ENCODE measurements around the gene NTMT2. TPM values are rescaled to one million over a fixed set of nuclear protein-coding genes. Genes with fewer than 3 reads are reported as not detected.

NTMT2 gene
- total RNA-seq, 2 donors from 2014 or later, result not detected

DNA sequence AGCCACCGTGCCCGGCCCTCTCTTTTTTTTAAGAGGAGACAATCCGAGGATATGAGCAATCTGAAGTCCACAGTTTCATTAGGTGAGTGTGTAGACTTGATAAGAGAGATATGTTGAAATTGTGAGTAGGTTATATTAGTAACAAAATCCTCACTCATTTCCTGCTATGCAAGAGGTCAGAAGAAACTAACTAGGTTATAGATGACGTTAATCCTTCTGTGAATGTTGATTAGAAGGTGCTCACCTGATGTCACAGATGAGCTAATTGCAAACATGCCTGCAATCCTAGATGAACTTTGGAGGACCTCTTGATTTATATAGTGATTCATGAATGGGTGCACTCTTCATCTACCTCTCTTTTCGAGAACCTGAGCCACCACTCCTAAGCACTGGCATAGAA lies 29.3 kb downstream of the NTMT2 start:
- no peak overlapping the region for H3K4me3 ChIP-seq
- H3K27me3 ChIP-seq (replicated peaks; ENCODE audit: insufficient read depth), result no peaks in the 10 kb centered on the region
- no peaks in the 10 kb centered on the region for H3K9me3 ChIP-seq
- DNase-seq (ENCODE audit: low spot score), result no peak
- intact Hi-C loops (cut with DNase I), result no loop called here
- H3K36me3 ChIP-seq, result no peaks in the 10 kb centered on the region
- no peaks in the 10 kb centered on the region for H3K4me1 ChIP-seq (replicated peaks)
- H3K27ac ChIP-seq, result no peak overlapping the region
- WGBS, result 74% methylated on average over 5 of the region's 5 CpGs
- TF ChIP-seq POLR2A (IDR thresholded peaks at IDR 0.05) (no peak), POLR2AphosphoS5 (IDR thresholded peaks at IDR 0.05) (no peak)
- TF ChIP-seq, protein P1, sequence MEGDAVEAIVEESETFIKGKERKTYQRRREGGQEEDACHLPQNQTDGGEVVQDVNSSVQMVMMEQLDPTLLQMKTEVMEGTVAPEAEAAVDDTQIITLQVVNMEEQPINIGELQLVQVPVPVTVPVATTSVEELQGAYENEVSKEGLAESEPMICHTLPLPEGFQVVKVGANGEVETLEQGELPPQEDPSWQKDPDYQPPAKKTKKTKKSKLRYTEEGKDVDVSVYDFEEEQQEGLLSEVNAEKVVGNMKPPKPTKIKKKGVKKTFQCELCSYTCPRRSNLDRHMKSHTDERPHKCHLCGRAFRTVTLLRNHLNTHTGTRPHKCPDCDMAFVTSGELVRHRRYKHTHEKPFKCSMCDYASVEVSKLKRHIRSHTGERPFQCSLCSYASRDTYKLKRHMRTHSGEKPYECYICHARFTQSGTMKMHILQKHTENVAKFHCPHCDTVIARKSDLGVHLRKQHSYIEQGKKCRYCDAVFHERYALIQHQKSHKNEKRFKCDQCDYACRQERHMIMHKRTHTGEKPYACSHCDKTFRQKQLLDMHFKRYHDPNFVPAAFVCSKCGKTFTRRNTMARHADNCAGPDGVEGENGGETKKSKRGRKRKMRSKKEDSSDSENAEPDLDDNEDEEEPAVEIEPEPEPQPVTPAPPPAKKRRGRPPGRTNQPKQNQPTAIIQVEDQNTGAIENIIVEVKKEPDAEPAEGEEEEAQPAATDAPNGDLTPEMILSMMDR (IDR thresholded peaks at IDR 0.05), result no peak

DNA sequence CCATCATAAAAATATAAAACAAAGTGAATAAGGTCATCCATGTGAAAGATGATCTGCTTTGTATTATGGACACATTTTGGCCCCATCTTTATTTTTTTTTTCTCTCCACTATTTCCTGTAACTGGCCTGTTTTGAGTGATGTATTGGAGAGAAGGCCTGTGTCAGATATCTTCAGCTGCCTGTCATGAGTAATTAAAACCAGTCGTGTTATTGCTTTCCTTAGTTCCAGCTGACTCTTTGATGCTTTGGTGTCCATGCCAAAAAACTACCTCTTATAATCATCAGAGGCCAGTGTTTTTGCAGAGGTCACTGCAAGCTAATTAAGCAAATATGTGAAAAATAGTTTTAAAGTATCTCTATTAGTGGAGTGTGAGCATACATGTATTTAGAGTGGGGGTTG lies 29.7 kb downstream of the NTMT2 start:
- H3K4me1 ChIP-seq (replicated peaks), result no peaks in the 10 kb centered on the region
- H3K36me3 ChIP-seq, result no peaks in the 10 kb centered on the region
- WGBS, result 39% methylated on average over 1 of the region's 1 CpG
- DNase-seq (ENCODE audit: low spot score), result no peak
- no peaks in the 10 kb centered on the region for H3K27me3 ChIP-seq (replicated peaks; ENCODE audit: insufficient read depth)
- H3K9me3 ChIP-seq, result no peaks in the 10 kb centered on the region
- H3K4me3 ChIP-seq, result no peak overlapping the region
- intact Hi-C loops (cut with DNase I), result no loop called here
- TF ChIP-seq, protein P1 (IDR thresholded peaks at IDR 0.05), result no peak
- TF ChIP-seq POLR2A (IDR thresholded peaks at IDR 0.05) (no peak), POLR2AphosphoS5 (IDR thresholded peaks at IDR 0.05) (no peak)
- H3K27ac ChIP-seq, result no peak overlapping the region

DNA sequence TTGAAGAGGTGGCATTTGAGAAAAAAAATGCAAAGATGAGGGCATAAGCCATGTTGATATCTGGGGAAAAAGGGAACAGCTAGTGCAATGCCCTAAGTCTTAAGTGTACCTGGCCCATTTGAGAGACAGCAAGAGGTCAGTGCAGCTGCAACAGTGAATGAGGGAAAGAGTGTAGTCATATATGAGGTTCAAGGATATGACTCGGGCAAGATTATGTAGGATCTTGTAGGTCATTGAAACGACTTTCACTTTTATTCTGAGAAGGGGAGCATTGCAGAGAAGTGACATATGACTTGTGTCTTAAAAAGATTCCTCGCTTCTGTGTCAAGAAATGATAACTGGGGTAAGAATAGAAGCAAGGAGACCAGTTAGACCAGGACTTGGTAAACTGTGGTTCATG lies 31.0 kb downstream of the NTMT2 start:
- Histone ChIP-seq H3K36me3 (no peaks in the 10 kb centered on the region), H3K9me3 (no peaks in the 10 kb centered on the region)

DNA sequence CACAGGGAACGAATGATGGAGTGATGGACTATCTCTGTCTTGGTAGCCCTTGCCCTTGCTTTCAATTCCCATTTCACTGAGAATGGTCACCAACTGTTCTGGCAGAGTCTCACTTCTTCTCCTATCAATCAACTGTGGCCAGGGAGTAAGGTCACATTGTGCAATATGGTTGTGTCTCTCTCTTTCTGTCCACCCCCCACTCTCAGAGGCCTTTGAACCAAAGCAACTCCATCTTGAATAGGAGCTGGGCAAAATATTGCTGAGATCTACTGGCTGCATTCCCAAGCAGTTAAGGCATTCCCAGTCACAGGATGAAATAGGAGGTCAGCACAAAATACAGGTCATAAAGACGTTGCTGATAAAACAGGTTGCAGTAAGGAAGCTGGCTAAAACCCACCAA lies 36.7 kb downstream of the NTMT2 start:
- H3K9me3 ChIP-seq, result no peaks in the 10 kb centered on the region
- H3K27ac ChIP-seq, result no peak overlapping the region
- H3K4me3 ChIP-seq, result no peak overlapping the region
- H3K4me1 ChIP-seq (replicated peaks), result no peaks in the 10 kb centered on the region
- WGBS, result 75% methylated on average over 2 of the region's 2 CpGs
- no peaks in the 10 kb centered on the region for H3K36me3 ChIP-seq
- DNase-seq (ENCODE audit: low spot score), result no peak
- H3K27me3 ChIP-seq (replicated peaks; ENCODE audit: insufficient read depth), result no peaks in the 10 kb centered on the region
- TF ChIP-seq POLR2AphosphoS5 (IDR thresholded peaks at IDR 0.05) (no peak), POLR2A (IDR thresholded peaks at IDR 0.05) (no peak)
- TF ChIP-seq, protein P1 (IDR thresholded peaks at IDR 0.05), result no peak
- intact Hi-C loops (cut with DNase I), result no loop called here

More for the DNA sequence above, 31.0 kb downstream of the NTMT2 start:
- no peak overlapping the region for H3K4me3 ChIP-seq
- no peak for DNase-seq (ENCODE audit: low spot score)
- 73% methylated on average over 3 of the region's 3 CpGs for WGBS
- no peaks in the 10 kb centered on the region for H3K4me1 ChIP-seq (replicated peaks)
- TF ChIP-seq, protein P1 (IDR thresholded peaks at IDR 0.05), result no peak
- no peak for TF ChIP-seq POLR2A (IDR thresholded peaks at IDR 0.05)
- no peak for TF ChIP-seq POLR2AphosphoS5 (IDR thresholded peaks at IDR 0.05)
- intact Hi-C loops (cut with DNase I), result no loop called here
- H3K27ac ChIP-seq, result no peak overlapping the region
- H3K27me3 ChIP-seq (replicated peaks; ENCODE audit: insufficient read depth), result no peaks in the 10 kb centered on the region

DNA sequence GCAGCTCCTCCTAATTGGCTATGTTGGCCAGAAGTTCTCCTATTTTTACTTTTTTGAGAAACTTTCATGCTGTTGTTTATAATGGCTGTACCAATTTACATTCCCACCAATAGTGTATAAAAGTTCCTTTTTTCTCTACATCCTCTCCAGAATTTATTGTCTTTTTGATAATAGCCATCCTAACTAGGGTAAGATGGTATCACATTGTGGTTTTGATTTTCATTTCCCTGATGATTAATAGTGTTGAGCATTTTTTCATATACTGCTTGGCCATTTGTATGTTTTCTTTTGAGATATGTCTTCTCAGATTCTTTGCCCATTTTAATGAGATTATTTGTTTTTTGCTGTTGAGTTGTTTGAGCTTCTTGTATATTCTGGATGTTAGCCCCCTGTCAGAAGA lies 46.8 kb downstream of the NTMT2 start:
- Histone ChIP-seq H3K4me3 (no peak overlapping the region), H3K36me3 (no peaks in the 10 kb centered on the region), H3K27ac (no peak overlapping the region), H3K27me3 (replicated peaks; ENCODE audit: insufficient read depth) (no peaks in the 10 kb centered on the region), H3K9me3 (no peaks in the 10 kb centered on the region), H3K4me1 (replicated peaks) (no peaks in the 10 kb centered on the region)
- no peak for TF ChIP-seq POLR2AphosphoS5 (IDR thresholded peaks at IDR 0.05)
- no peak for TF ChIP-seq POLR2A (IDR thresholded peaks at IDR 0.05)
- TF ChIP-seq, protein P1 (IDR thresholded peaks at IDR 0.05), result no peak
- intact Hi-C loops (cut with DNase I), result no loop called here
- no peak for DNase-seq (ENCODE audit: low spot score)
